ENCODE measurements around the gene PIPOX.
A peak's percentile ranks its signal among the peaks of the same experiment; 100 is the strongest.

The PIPOX gene

GRCh38 chr17:29051194-29051593 is 8.3 kb downstream of the PIPOX start:
- no peak for TF ChIP-seq CTCF (IDR thresholded peaks at IDR 0.05; ENCODE audit: low read depth, low read length)
- H3K4me3 ChIP-seq (replicated peaks in 1 of 2; ENCODE audit: low read depth in 2 of 2, low read length in 2 of 2), result no peak overlapping the region
- no peak for DNase-seq (ENCODE audit: low read depth in 2 of 2)

GRCh38 chr17:29051731-29052130 is 8.8 kb downstream of the PIPOX start:
- TF ChIP-seq CTCF (IDR thresholded peaks at IDR 0.05; ENCODE audit: low read depth, low read length), result no peak
- no peak overlapping the region for H3K4me3 ChIP-seq (replicated peaks in 1 of 2; ENCODE audit: low read depth in 2 of 2, low read length in 2 of 2)
- no peak for DNase-seq (ENCODE audit: low read depth in 2 of 2)

- DNase-seq (ENCODE audit: low read depth in 2 of 2), result no peak
- TF ChIP-seq CTCF (IDR thresholded peaks at IDR 0.05; ENCODE audit: low read depth, low read length), result no peak
- no peak overlapping the region for H3K4me3 ChIP-seq (replicated peaks in 1 of 2; ENCODE audit: low read depth in 2 of 2, low read length in 2 of 2)
Measured at GRCh38 chr17:29054835-29055234, 11.9 kb downstream of the PIPOX start.

- TF ChIP-seq CTCF (IDR thresholded peaks at IDR 0.05; ENCODE audit: low read depth, low read length), result no peak
- no peak overlapping the region for H3K4me3 ChIP-seq (replicated peaks in 1 of 2; ENCODE audit: low read depth in 2 of 2, low read length in 2 of 2)
- DNase-seq (ENCODE audit: low read depth in 2 of 2), result no peak
Measured at GRCh38 chr17:29057361-29057760, 14.4 kb downstream of the PIPOX start.

GRCh38 chr17:29058391-29058790 is 15.4 kb downstream of the PIPOX start:
- no peak for DNase-seq (ENCODE audit: low read depth in 2 of 2)
- H3K4me3 ChIP-seq (replicated peaks in 1 of 2; ENCODE audit: low read depth in 2 of 2, low read length in 2 of 2), result no peak overlapping the region
- TF ChIP-seq CTCF (IDR thresholded peaks at IDR 0.05; ENCODE audit: low read depth, low read length), result no peak

GRCh38 chr17:29059281-29059680 is 16.3 kb downstream of the PIPOX start:
- DNase-seq (ENCODE audit: low read depth in 2 of 2), result peak; percentile 52 to 53
- no peak for TF ChIP-seq CTCF (IDR thresholded peaks at IDR 0.05; ENCODE audit: low read depth, low read length)
- no peak overlapping the region for H3K4me3 ChIP-seq (replicated peaks in 1 of 2; ENCODE audit: low read depth in 2 of 2, low read length in 2 of 2)

- DNase-seq (ENCODE audit: low read depth in 2 of 2), result no peak
- H3K4me3 ChIP-seq (replicated peaks in 1 of 2; ENCODE audit: low read depth in 2 of 2, low read length in 2 of 2), result no peak overlapping the region
- TF ChIP-seq CTCF (IDR thresholded peaks at IDR 0.05; ENCODE audit: low read depth, low read length), result no peak
Measured at GRCh38 chr17:29060475-29060874, 17.5 kb downstream of the PIPOX start.

Measured in cardiac fibroblast (primary cell).